ENCODE results near the gene PRORP. TPM values are rescaled to one million over a fixed set of nuclear protein-coding genes. Genes with fewer than 3 reads are reported as not detected.

The PRORP gene
- total and polyA plus RNA-seq, 2 experiments from 2014 or later, result 28.8 to 50.4 TPM

- TF ChIP-seq, protein P1, sequence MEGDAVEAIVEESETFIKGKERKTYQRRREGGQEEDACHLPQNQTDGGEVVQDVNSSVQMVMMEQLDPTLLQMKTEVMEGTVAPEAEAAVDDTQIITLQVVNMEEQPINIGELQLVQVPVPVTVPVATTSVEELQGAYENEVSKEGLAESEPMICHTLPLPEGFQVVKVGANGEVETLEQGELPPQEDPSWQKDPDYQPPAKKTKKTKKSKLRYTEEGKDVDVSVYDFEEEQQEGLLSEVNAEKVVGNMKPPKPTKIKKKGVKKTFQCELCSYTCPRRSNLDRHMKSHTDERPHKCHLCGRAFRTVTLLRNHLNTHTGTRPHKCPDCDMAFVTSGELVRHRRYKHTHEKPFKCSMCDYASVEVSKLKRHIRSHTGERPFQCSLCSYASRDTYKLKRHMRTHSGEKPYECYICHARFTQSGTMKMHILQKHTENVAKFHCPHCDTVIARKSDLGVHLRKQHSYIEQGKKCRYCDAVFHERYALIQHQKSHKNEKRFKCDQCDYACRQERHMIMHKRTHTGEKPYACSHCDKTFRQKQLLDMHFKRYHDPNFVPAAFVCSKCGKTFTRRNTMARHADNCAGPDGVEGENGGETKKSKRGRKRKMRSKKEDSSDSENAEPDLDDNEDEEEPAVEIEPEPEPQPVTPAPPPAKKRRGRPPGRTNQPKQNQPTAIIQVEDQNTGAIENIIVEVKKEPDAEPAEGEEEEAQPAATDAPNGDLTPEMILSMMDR (conservative IDR thresholded peaks at IDR 0.05; ENCODE audit: low read depth in 2 of 2), result no peak
- no peak for TF ChIP-seq ZNF114 (CRISPR knock-in tag; IDR thresholded peaks at IDR 0.05)
- no peak for TF ChIP-seq STAT1 (IDR thresholded peaks at IDR 0.05; ENCODE audit: unreplicated experiment)
- no peak for TF ChIP-seq NANOG (IDR thresholded peaks at IDR 0.05; ENCODE audit: borderline replicate concordance)
- no peak for TF ChIP-seq CREB1 (CRISPR knock-in tag; IDR thresholded peaks at IDR 0.05; ENCODE audit: low read depth)
- TF ChIP-seq, protein P2, sequence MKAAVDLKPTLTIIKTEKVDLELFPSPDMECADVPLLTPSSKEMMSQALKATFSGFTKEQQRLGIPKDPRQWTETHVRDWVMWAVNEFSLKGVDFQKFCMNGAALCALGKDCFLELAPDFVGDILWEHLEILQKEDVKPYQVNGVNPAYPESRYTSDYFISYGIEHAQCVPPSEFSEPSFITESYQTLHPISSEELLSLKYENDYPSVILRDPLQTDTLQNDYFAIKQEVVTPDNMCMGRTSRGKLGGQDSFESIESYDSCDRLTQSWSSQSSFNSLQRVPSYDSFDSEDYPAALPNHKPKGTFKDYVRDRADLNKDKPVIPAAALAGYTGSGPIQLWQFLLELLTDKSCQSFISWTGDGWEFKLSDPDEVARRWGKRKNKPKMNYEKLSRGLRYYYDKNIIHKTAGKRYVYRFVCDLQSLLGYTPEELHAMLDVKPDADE (IDR thresholded peaks at IDR 0.05), result no peak
- no peak for TF ChIP-seq POLR2AphosphoS5 (IDR thresholded peaks at IDR 0.05; ENCODE audit: low read depth)
- TF ChIP-seq, protein P3, sequence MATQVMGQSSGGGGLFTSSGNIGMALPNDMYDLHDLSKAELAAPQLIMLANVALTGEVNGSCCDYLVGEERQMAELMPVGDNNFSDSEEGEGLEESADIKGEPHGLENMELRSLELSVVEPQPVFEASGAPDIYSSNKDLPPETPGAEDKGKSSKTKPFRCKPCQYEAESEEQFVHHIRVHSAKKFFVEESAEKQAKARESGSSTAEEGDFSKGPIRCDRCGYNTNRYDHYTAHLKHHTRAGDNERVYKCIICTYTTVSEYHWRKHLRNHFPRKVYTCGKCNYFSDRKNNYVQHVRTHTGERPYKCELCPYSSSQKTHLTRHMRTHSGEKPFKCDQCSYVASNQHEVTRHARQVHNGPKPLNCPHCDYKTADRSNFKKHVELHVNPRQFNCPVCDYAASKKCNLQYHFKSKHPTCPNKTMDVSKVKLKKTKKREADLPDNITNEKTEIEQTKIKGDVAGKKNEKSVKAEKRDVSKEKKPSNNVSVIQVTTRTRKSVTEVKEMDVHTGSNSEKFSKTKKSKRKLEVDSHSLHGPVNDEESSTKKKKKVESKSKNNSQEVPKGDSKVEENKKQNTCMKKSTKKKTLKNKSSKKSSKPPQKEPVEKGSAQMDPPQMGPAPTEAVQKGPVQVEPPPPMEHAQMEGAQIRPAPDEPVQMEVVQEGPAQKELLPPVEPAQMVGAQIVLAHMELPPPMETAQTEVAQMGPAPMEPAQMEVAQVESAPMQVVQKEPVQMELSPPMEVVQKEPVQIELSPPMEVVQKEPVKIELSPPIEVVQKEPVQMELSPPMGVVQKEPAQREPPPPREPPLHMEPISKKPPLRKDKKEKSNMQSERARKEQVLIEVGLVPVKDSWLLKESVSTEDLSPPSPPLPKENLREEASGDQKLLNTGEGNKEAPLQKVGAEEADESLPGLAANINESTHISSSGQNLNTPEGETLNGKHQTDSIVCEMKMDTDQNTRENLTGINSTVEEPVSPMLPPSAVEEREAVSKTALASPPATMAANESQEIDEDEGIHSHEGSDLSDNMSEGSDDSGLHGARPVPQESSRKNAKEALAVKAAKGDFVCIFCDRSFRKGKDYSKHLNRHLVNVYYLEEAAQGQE (IDR thresholded peaks at IDR 0.05; ENCODE audit: unreplicated experiment), result no peak
- TF ChIP-seq ZNF331 (CRISPR knock-in tag; IDR thresholded peaks at IDR 0.05; ENCODE audit: low read depth), result no peak
These were observed 24.8 kb downstream of the PRORP start (continued) for GRCh38 chr14:35147186-35147585.

DNA sequence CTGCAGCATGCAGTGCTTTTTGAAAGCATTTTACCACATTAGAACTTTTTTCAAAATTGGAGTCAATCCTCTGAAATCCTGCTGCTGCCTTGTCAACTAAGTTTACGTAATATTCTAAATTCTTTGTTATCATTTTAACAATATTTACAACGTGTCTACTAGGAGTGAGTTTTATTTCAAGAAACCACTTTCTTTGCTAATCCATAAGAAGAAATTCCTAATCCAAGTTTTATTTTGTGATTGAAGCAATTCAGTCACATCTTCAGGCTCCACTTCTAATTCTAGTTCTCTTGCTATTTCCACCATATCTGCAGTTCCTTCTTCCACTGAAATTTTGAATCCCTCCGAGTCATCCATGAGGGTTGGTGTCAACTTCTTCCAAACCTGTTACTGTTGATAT, 25.4 kb downstream of the PRORP start:
- no peak overlapping the region for H2AFZ ChIP-seq
- Mint-ChIP-seq H3K27ac (no peak overlapping the region), H3K36me3 (ENCODE audit: low read depth) (peaks cover 29% of the 10 kb centered on the region), H3K9me3 (peaks cover 11% of the 10 kb centered on the region), H3K27me3 (ENCODE audit: insufficient read depth, low read depth, poor library complexity) (peaks cover 2% of the 10 kb centered on the region), H3K4me1 (no peaks in the 10 kb centered on the region), H3K4me3 (no peak overlapping the region)
- peaks cover 7% of the 10 kb centered on the region for H4K20me1 ChIP-seq (replicated peaks; ENCODE audit: insufficient read depth)
- no peaks in the 10 kb centered on the region for H3K27me3 ChIP-seq (ENCODE audit: insufficient read depth)
- no peak overlapping the region for H3K4me2 ChIP-seq
- no peaks in the 10 kb centered on the region for H3F3A ChIP-seq (replicated peaks; ENCODE audit: low read depth)
- ATAC-seq (no peak), DNase-seq (ENCODE audit: low spot score) (no peak)
- no peaks in the 10 kb centered on the region for H3K4me1 ChIP-seq (ENCODE audit: insufficient read depth)
- H3K9me2 ChIP-seq (ENCODE audit: insufficient read depth), result no peaks in the 10 kb centered on the region; the same call in 1 of the 2 replicates
- H3K27ac ChIP-seq (ENCODE audit: low read depth), result no peak overlapping the region
- H3K36me3 ChIP-seq (ENCODE audit: insufficient read depth), result no peaks in the 10 kb centered on the region
- peaks cover 17% of the 10 kb centered on the region for H3K79me2 ChIP-seq (replicated peaks; ENCODE audit: insufficient read depth)
- H3K4me3 ChIP-seq, result no peak overlapping the region
- TF ChIP-seq NANOG (IDR thresholded peaks at IDR 0.05; ENCODE audit: borderline replicate concordance) (no peak), ZNF331 (CRISPR knock-in tag; IDR thresholded peaks at IDR 0.05; ENCODE audit: low read depth) (no peak)
- TF ChIP-seq, protein P1 (conservative IDR thresholded peaks at IDR 0.05; ENCODE audit: low read depth in 2 of 2), result no peak
- TF ChIP-seq, protein P3 (IDR thresholded peaks at IDR 0.05; ENCODE audit: unreplicated experiment), result no peak
